ENCODE results near the gene PKD1.

- TF ChIP-seq, protein P1, sequence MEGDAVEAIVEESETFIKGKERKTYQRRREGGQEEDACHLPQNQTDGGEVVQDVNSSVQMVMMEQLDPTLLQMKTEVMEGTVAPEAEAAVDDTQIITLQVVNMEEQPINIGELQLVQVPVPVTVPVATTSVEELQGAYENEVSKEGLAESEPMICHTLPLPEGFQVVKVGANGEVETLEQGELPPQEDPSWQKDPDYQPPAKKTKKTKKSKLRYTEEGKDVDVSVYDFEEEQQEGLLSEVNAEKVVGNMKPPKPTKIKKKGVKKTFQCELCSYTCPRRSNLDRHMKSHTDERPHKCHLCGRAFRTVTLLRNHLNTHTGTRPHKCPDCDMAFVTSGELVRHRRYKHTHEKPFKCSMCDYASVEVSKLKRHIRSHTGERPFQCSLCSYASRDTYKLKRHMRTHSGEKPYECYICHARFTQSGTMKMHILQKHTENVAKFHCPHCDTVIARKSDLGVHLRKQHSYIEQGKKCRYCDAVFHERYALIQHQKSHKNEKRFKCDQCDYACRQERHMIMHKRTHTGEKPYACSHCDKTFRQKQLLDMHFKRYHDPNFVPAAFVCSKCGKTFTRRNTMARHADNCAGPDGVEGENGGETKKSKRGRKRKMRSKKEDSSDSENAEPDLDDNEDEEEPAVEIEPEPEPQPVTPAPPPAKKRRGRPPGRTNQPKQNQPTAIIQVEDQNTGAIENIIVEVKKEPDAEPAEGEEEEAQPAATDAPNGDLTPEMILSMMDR (IDR thresholded peaks at IDR 0.05; ENCODE audit: poor library complexity, severe bottlenecking): no peak
- no peak for TF ChIP-seq SMC3 (conservative IDR thresholded peaks at IDR 0.05; ENCODE audit: poor library complexity)
Measured at GRCh38 chr16:2056681-2057407, 78.9 kb downstream of the PKD1 start.

Measured in neural cell (in vitro differentiated cells).